Tibial artery (tissue), 4 donors: Measurements from ENCODE around the gene CHRNA10.

Experiments used
- DNase-seq, 2 donors: peaks; one replicate each; pipeline ENCODE4 v3.0.0-alpha.2; 2019
- H3K27ac ChIP-seq, 2 donors: fragments of 200-600 bp; sonication (generic) in 1 of 2; 1 replicate in 1 of 2; 2 replicates in 1 of 2; pipeline ENCODE4 v1.5.1; 2018 to 2019; ENCODE audit warnings: mild to moderate bottlenecking in 1 of 2
- H3K27me3 ChIP-seq, 2 donors: fragments of 200-600 bp; sonication (generic) in 1 of 2; one replicate each; pipeline versions ENCODE4 v1.5.1 to v1.6.0; 2016 to 2019
- H3K36me3 ChIP-seq, 3 donors: fragments of 200-600 bp; sonication (generic) in 2 of 3; one replicate each; pipeline ENCODE4 v1.5.1; 2016 to 2019; ENCODE audit warnings: mild to moderate bottlenecking in 2 of 3
- H3K4me1 ChIP-seq, 4 donors: fragments of 200-600 bp; sonication (generic) in 2 of 4; 1 replicate in 3 of 4; 2 replicates in 1 of 4; pipeline ENCODE4 v1.5.1; 2016 to 2019
- H3K4me3 ChIP-seq, 2 donors: fragments of 200-600 bp; sonication (generic) in 1 of 2; 1 replicate in 1 of 2; 2 replicates in 1 of 2; pipeline ENCODE4 v1.5.1; 2018 to 2019; ENCODE audit warnings: mild to moderate bottlenecking in 2 of 2
- H3K9me3 ChIP-seq, 3 donors: fragments of 200-600 bp; sonication (generic) in 1 of 3; one replicate each; pipeline ENCODE4 v1.5.1; 2016 to 2019
- CTCF ChIP-seq, 2 experiments: fragments of 200-600 bp in 1 of 2; fragments of 450-650 bp in 1 of 2; IDR thresholded peaks; one replicate each; pipeline ENCODE4 v1.5.1; 2017 to 2019; ENCODE audit warnings: antibody characterized with exemption in 2 of 2, mild to moderate bottlenecking in 1 of 2, moderate library complexity in 1 of 2
- intact Hi-C: fragments of 100-400 bp; cut with DNase I; formaldehyde crosslinking; loops from one replicate; pipeline ENCODE4 v1.15.0; 2023; ENCODE audit warnings: low total_unique reads

The CHRNA10 gene

GRCh38 chr11:3684129-3684818, 13.1 kb upstream of the CHRNA10 start:
- no peak overlapping the region for H3K27ac ChIP-seq
- H3K27me3 ChIP-seq: no peaks in the 10 kb centered on the region
- H3K36me3 ChIP-seq: peaks cover 77 to 98% (median 81%) of the 10 kb centered on the region in 3 donors
- no peaks in the 10 kb centered on the region for H3K4me1 ChIP-seq
- no peaks in the 10 kb centered on the region for H3K9me3 ChIP-seq
- no peak for TF ChIP-seq CTCF (IDR thresholded peaks at IDR 0.05)
- DNase-seq: no peak
- H3K4me3 ChIP-seq: no peak overlapping the region
- intact Hi-C loops: no loop called here

- Histone ChIP-seq H3K36me3 (peaks cover 80 to 98% (median 84%) of the 10 kb centered on the region in 3 donors), H3K4me3 (no peak overlapping the region), H3K9me3 (no peaks in the 10 kb centered on the region), H3K4me1 (no peaks in the 10 kb centered on the region), H3K27ac (no peak overlapping the region), H3K27me3 (no peaks in the 10 kb centered on the region)
- TF ChIP-seq CTCF (IDR thresholded peaks at IDR 0.05): no peak
- intact Hi-C loops: no loop called here
- DNase-seq: no peak
These were observed 11.9 kb upstream of the CHRNA10 start for GRCh38 chr11:3683039-3683438.

GRCh38 chr11:3679077-3679476, 7.9 kb upstream of the CHRNA10 start:
- TF ChIP-seq CTCF (IDR thresholded peaks at IDR 0.05): no peak
- no peak for DNase-seq
- intact Hi-C loops: no loop called here

GRCh38 chr11:3675971-3676370, 4.8 kb upstream of the CHRNA10 start:
- intact Hi-C loops: no loop called here

More at GRCh38 chr11:3679077-3679476, 7.9 kb upstream of the CHRNA10 start:
- Histone ChIP-seq H3K27ac (no peak overlapping the region), H3K4me1 (no peaks in the 10 kb centered on the region), H3K27me3 (no peaks in the 10 kb centered on the region), H3K9me3 (no peaks in the 10 kb centered on the region), H3K36me3 (peaks cover 92 to 100% (median 99%) of the 10 kb centered on the region in 3 donors), H3K4me3 (no peak overlapping the region)

GRCh38 chr11:3674189-3674588, 3.0 kb upstream of the CHRNA10 start:
- intact Hi-C loops: no loop called here
- H3K36me3 ChIP-seq: peaks cover 89 to 100% (median 95%) of the 10 kb centered on the region in 3 donors
- no peaks in the 10 kb centered on the region for H3K4me1 ChIP-seq
- no peak for TF ChIP-seq CTCF (IDR thresholded peaks at IDR 0.05)
- no peak for DNase-seq
- no peaks in the 10 kb centered on the region for H3K27me3 ChIP-seq
- H3K27ac ChIP-seq: no peak overlapping the region
- H3K4me3 ChIP-seq: no peak overlapping the region
- H3K9me3 ChIP-seq: no peaks in the 10 kb centered on the region

More at GRCh38 chr11:3675971-3676370, 4.8 kb upstream of the CHRNA10 start:
- Histone ChIP-seq H3K27me3 (no peaks in the 10 kb centered on the region), H3K9me3 (no peaks in the 10 kb centered on the region), H3K36me3 (peaks cover 89 to 100% (median 95%) of the 10 kb centered on the region in 3 donors), H3K27ac (no peak overlapping the region), H3K4me3 (no peak overlapping the region), H3K4me1 (no peaks in the 10 kb centered on the region)
- DNase-seq: no peak
- no peak for TF ChIP-seq CTCF (IDR thresholded peaks at IDR 0.05)
